ENCODE results near the gene KLHL20. TPM values are rescaled to one million over a fixed set of nuclear protein-coding genes. Genes with fewer than 3 reads are reported as not detected.
"Not testable (repeated sequence)": the region's sequence is repeated elsewhere in the genome, so short reads cannot be mapped to it uniquely, and the experiment has no call there.

Gene KLHL20
- total and polyA plus RNA-seq, 3 experiments from 2014 or later: 19.7 to 25.7 (median 20.5) TPM

- Histone ChIP-seq H3K9me3 (ENCODE audit: low read length) (no peaks in the 10 kb centered on the region), H3K27ac (ENCODE audit: low read depth, low read length) (no peak overlapping the region), H3K4me3 (ENCODE audit: low read length) (no peak overlapping the region), H3K4me1 (ENCODE audit: insufficient read depth, low read length) (no peaks in the 10 kb centered on the region), H3K27me3 (ENCODE audit: insufficient read depth, low read length, poor library complexity, severe bottlenecking) (no peaks in the 10 kb centered on the region), H3K36me3 (ENCODE audit: insufficient read depth, low read length) (peaks cover 16% of the 10 kb centered on the region)
- Mint-ChIP-seq H3K27ac (peak overlapping the region in 4 of 8 donors; percentile 12 to 84 (median 36)), H3K36me3 (peaks cover 3 to 79% (median 28%) of the 10 kb centered on the region in 3 donors), H3K4me1 (peaks cover 4 to 34% (median 18%) of the 10 kb centered on the region in 3 donors), H3K27me3 (no peaks in the 10 kb centered on the region), H3K9me3 (no peaks in the 10 kb centered on the region), H3K4me3 (no peak overlapping the region)
- DNase-seq: no peak
- ChIA-PET CTCF (no interaction called here), POLR2A (no interaction called here)
Observed at GRCh38 chr1:173775578-173776226, 60.9 kb downstream of the KLHL20 start.

- H3K36me3 Mint-ChIP-seq: peaks cover 3 to 90% (median 32%) of the 10 kb centered on the region in 3 donors
- no peaks in the 10 kb centered on the region for H3K9me3 Mint-ChIP-seq
- H3K4me1 ChIP-seq (ENCODE audit: insufficient read depth, low read length): no peaks in the 10 kb centered on the region
- CTCF ChIA-PET: no interaction called here
- no peak for DNase-seq
- no peaks in the 10 kb centered on the region for H3K27me3 Mint-ChIP-seq
- H3K4me3 Mint-ChIP-seq: no peak overlapping the region
- H3K27ac Mint-ChIP-seq: peak overlapping the region in 3 of 8 donors; percentile 7 to 23 (median 17)
- H3K9me3 ChIP-seq (ENCODE audit: low read length): no peaks in the 10 kb centered on the region
- POLR2A ChIA-PET: no interaction called here
- peaks cover 4 to 30% (median 15%) of the 10 kb centered on the region in 3 donors for H3K4me1 Mint-ChIP-seq
- H3K27me3 ChIP-seq (ENCODE audit: insufficient read depth, low read length, poor library complexity, severe bottlenecking): no peaks in the 10 kb centered on the region
- H3K27ac ChIP-seq (ENCODE audit: low read depth, low read length): no peak overlapping the region
- peaks cover 43% of the 10 kb centered on the region for H3K36me3 ChIP-seq (ENCODE audit: insufficient read depth, low read length)
- H3K4me3 ChIP-seq (ENCODE audit: low read length): no peak overlapping the region
Observed at GRCh38 chr1:173779936-173780335, 65.2 kb downstream of the KLHL20 start.

GRCh38 chr1:173784997-173785396, 70.2 kb downstream of the KLHL20 start:
- Histone ChIP-seq H3K27me3 (ENCODE audit: insufficient read depth, low read length, poor library complexity, severe bottlenecking) (no peaks in the 10 kb centered on the region), H3K4me1 (ENCODE audit: insufficient read depth, low read length) (no peaks in the 10 kb centered on the region), H3K36me3 (ENCODE audit: insufficient read depth, low read length) (peaks cover 47% of the 10 kb centered on the region), H3K27ac (ENCODE audit: low read depth, low read length) (no peak overlapping the region), H3K9me3 (ENCODE audit: low read length) (no peaks in the 10 kb centered on the region), H3K4me3 (ENCODE audit: low read length) (no peak overlapping the region)
- no peak overlapping the region for H3K4me3 Mint-ChIP-seq
- DNase-seq: no peak
- no peaks in the 10 kb centered on the region for H3K4me1 Mint-ChIP-seq
- peaks cover 0 to 77% (median 14%) of the 10 kb centered on the region in 3 donors for H3K36me3 Mint-ChIP-seq
- no peaks in the 10 kb centered on the region for H3K27me3 Mint-ChIP-seq
- peak overlapping the region in 1 of 8 donors; percentile 2 for H3K27ac Mint-ChIP-seq
- H3K9me3 Mint-ChIP-seq: no peaks in the 10 kb centered on the region
- ChIA-PET CTCF (no interaction called here), POLR2A (no interaction called here)

- Histone ChIP-seq H3K4me1 (ENCODE audit: insufficient read depth, low read length) (no peaks in the 10 kb centered on the region), H3K4me3 (ENCODE audit: low read length) (no peak overlapping the region), H3K27ac (ENCODE audit: low read depth, low read length) (no peak overlapping the region), H3K27me3 (ENCODE audit: insufficient read depth, low read length, poor library complexity, severe bottlenecking) (no peaks in the 10 kb centered on the region), H3K36me3 (ENCODE audit: insufficient read depth, low read length) (peaks cover 17% of the 10 kb centered on the region), H3K9me3 (ENCODE audit: low read length) (no peaks in the 10 kb centered on the region)
- CTCF ChIA-PET: no interaction called here
- peaks cover 0 to 37% (median 4%) of the 10 kb centered on the region in 3 donors for H3K36me3 Mint-ChIP-seq
- H3K4me3 Mint-ChIP-seq: no peak overlapping the region
- H3K9me3 Mint-ChIP-seq: no peaks in the 10 kb centered on the region
- H3K27ac Mint-ChIP-seq: peak overlapping the region in 1 of 8 donors; percentile 56
- DNase-seq: no peak
- no peaks in the 10 kb centered on the region for H3K4me1 Mint-ChIP-seq
- POLR2A ChIA-PET: interaction anchor here (0.6 kb wide), 2 partner anchors 78 to 600 kb away, joined by 3 to 4 read pairs; partner anchors contain the start of genes GAS5 and ZBTB37
- H3K27me3 Mint-ChIP-seq: no peaks in the 10 kb centered on the region
Observed at GRCh38 chr1:173789841-173790240, 75.1 kb downstream of the KLHL20 start.

- H3K9me3 ChIP-seq (ENCODE audit: low read length): no peaks in the 10 kb centered on the region
- Mint-ChIP-seq H3K4me1 (no peaks in the 10 kb centered on the region), H3K4me3 (no peak overlapping the region), H3K9me3 (no peaks in the 10 kb centered on the region), H3K27ac (peak overlapping the region in 1 of 8 donors; percentile 10), H3K27me3 (no peaks in the 10 kb centered on the region), H3K36me3 (peaks cover 4 to 20% (median 4%) of the 10 kb centered on the region in 3 donors)
- no peaks in the 10 kb centered on the region for H3K4me1 ChIP-seq (ENCODE audit: insufficient read depth, low read length)
- no peaks in the 10 kb centered on the region for H3K36me3 ChIP-seq (ENCODE audit: insufficient read depth, low read length)
- DNase-seq: no peak
- no peak overlapping the region for H3K27ac ChIP-seq (ENCODE audit: low read depth, low read length)
- no peak overlapping the region for H3K4me3 ChIP-seq (ENCODE audit: low read length)
- CTCF ChIA-PET: no interaction called here
- POLR2A ChIA-PET: interaction anchor here (0.5 kb wide), 1 partner anchor 903 kb away, joined by 6 read pairs; no protein-coding TSS in a partner anchor
- no peaks in the 10 kb centered on the region for H3K27me3 ChIP-seq (ENCODE audit: insufficient read depth, low read length, poor library complexity, severe bottlenecking)
Observed at GRCh38 chr1:173798078-173798477, 83.3 kb downstream of the KLHL20 start.

- H3K36me3 ChIP-seq (ENCODE audit: insufficient read depth, low read length); POLR2A ChIA-PET; H3K9me3 ChIP-seq (ENCODE audit: low read length); DNase-seq; CTCF ChIA-PET; H3K4me3 Mint-ChIP-seq; H3K27me3 ChIP-seq (ENCODE audit: insufficient read depth, low read length, poor library complexity, severe bottlenecking); H3K4me1 ChIP-seq (ENCODE audit: insufficient read depth, low read length); H3K4me1 Mint-ChIP-seq; H3K9me3 Mint-ChIP-seq; H3K4me3 ChIP-seq (ENCODE audit: low read length); H3K27ac ChIP-seq (ENCODE audit: low read depth, low read length); H3K27me3 Mint-ChIP-seq: not testable (repeated sequence)
- H3K36me3 Mint-ChIP-seq: peaks cover 4 to 34% (median 7%) of the 10 kb centered on the region in 3 donors
- H3K27ac Mint-ChIP-seq: peak overlapping the region in 1 of 8 donors; percentile 74
Observed at GRCh38 chr1:173799995-173800394, 85.2 kb downstream of the KLHL20 start.

- Mint-ChIP-seq H3K27ac (no peak overlapping the region), H3K4me1 (no peaks in the 10 kb centered on the region), H3K4me3 (no peak overlapping the region), H3K27me3 (no peaks in the 10 kb centered on the region), H3K9me3 (no peaks in the 10 kb centered on the region), H3K36me3 (peaks cover 8 to 54% (median 13%) of the 10 kb centered on the region in 3 donors)
- Histone ChIP-seq H3K36me3 (ENCODE audit: insufficient read depth, low read length) (no peaks in the 10 kb centered on the region), H3K4me1 (ENCODE audit: insufficient read depth, low read length) (no peaks in the 10 kb centered on the region), H3K4me3 (ENCODE audit: low read length) (no peak overlapping the region), H3K27me3 (ENCODE audit: insufficient read depth, low read length, poor library complexity, severe bottlenecking) (no peaks in the 10 kb centered on the region), H3K9me3 (ENCODE audit: low read length) (no peaks in the 10 kb centered on the region), H3K27ac (ENCODE audit: low read depth, low read length) (no peak overlapping the region)
- DNase-seq: no peak
- ChIA-PET POLR2A (no interaction called here), CTCF (no interaction called here)
Observed at GRCh38 chr1:173802961-173803360, 88.2 kb downstream of the KLHL20 start.

- H3K27me3 Mint-ChIP-seq; DNase-seq; H3K27ac ChIP-seq (ENCODE audit: low read depth, low read length); POLR2A ChIA-PET; H3K4me3 ChIP-seq (ENCODE audit: low read length); H3K9me3 Mint-ChIP-seq; H3K4me3 Mint-ChIP-seq; H3K27me3 ChIP-seq (ENCODE audit: insufficient read depth, low read length, poor library complexity, severe bottlenecking); H3K36me3 ChIP-seq (ENCODE audit: insufficient read depth, low read length); CTCF ChIA-PET; H3K4me1 ChIP-seq (ENCODE audit: insufficient read depth, low read length); H3K9me3 ChIP-seq (ENCODE audit: low read length): not testable (repeated sequence)
- peaks cover 21 to 59% (median 44%) of the 10 kb centered on the region in 3 donors for H3K4me1 Mint-ChIP-seq
- peak overlapping the region in 1 of 8 donors; percentile 61 for H3K27ac Mint-ChIP-seq
- peaks cover 8 to 35% (median 9%) of the 10 kb centered on the region in 3 donors for H3K36me3 Mint-ChIP-seq
Observed at GRCh38 chr1:173813654-173814053, 98.9 kb downstream of the KLHL20 start.
